ENCODE data around the gene EPHB3. TPM values are rescaled to one million over a fixed set of nuclear protein-coding genes. Genes with fewer than 3 reads are reported as not detected.

Gene EPHB3
- polyA plus RNA-seq, 1 donor from 2014 or later: not detected

- Mint-ChIP-seq H3K27me3 (peaks cover 4% of the 10 kb centered on the region), H3K4me1 (no peaks in the 10 kb centered on the region), H3K9me3 (no peaks in the 10 kb centered on the region), H3K27ac (no peak overlapping the region), H3K4me3 (no peak overlapping the region), H3K36me3 (no peaks in the 10 kb centered on the region)
These were observed 30.2 kb downstream of the EPHB3 start for GRCh38 chr3:184591789-184592188.

- no peaks in the 10 kb centered on the region for H3K4me1 Mint-ChIP-seq
- H3K27ac Mint-ChIP-seq: no peak overlapping the region
- H3K36me3 Mint-ChIP-seq: no peaks in the 10 kb centered on the region
- no peaks in the 10 kb centered on the region for H3K9me3 Mint-ChIP-seq
- H3K27me3 Mint-ChIP-seq: peaks cover 4% of the 10 kb centered on the region
- H3K4me3 Mint-ChIP-seq: no peak overlapping the region
These were observed 31.0 kb downstream of the EPHB3 start for GRCh38 chr3:184592371-184593219.

GRCh38 chr3:184593220-184593927 is 31.8 kb downstream of the EPHB3 start:
- Mint-ChIP-seq H3K27ac (peak overlapping the region in 1 of 3 donors; percentile 54), H3K4me3 (no peak overlapping the region), H3K36me3 (no peaks in the 10 kb centered on the region), H3K4me1 (no peaks in the 10 kb centered on the region), H3K9me3 (no peaks in the 10 kb centered on the region), H3K27me3 (peaks cover 4% of the 10 kb centered on the region)

GRCh38 chr3:184593928-184594303 is 32.3 kb downstream of the EPHB3 start:
- no peaks in the 10 kb centered on the region for H3K36me3 Mint-ChIP-seq
- H3K4me1 Mint-ChIP-seq: no peaks in the 10 kb centered on the region
- peak overlapping the region in 2 of 3 donors; percentile 24 to 54 for H3K27ac Mint-ChIP-seq
- no peak overlapping the region for H3K4me3 Mint-ChIP-seq
- no peaks in the 10 kb centered on the region for H3K9me3 Mint-ChIP-seq
- peaks cover 4% of the 10 kb centered on the region for H3K27me3 Mint-ChIP-seq

GRCh38 chr3:184594371-184595001 is 32.9 kb downstream of the EPHB3 start:
- Mint-ChIP-seq H3K4me1 (no peaks in the 10 kb centered on the region), H3K27ac (no peak overlapping the region), H3K36me3 (no peaks in the 10 kb centered on the region), H3K27me3 (peaks cover 4% of the 10 kb centered on the region), H3K4me3 (no peak overlapping the region), H3K9me3 (no peaks in the 10 kb centered on the region)

GRCh38 chr3:184595726-184596125 is 34.1 kb downstream of the EPHB3 start:
- H3K27ac Mint-ChIP-seq: peak overlapping the region in 1 of 3 donors; percentile 92
- H3K4me3 Mint-ChIP-seq: no peak overlapping the region
- no peaks in the 10 kb centered on the region for H3K4me1 Mint-ChIP-seq
- H3K36me3 Mint-ChIP-seq: no peaks in the 10 kb centered on the region
- H3K9me3 Mint-ChIP-seq: no peaks in the 10 kb centered on the region
- peaks cover 9% of the 10 kb centered on the region for H3K27me3 Mint-ChIP-seq

GRCh38 chr3:184596233-184596632 is 34.6 kb downstream of the EPHB3 start:
- Mint-ChIP-seq H3K4me1 (peaks cover 0 to 1% (median 0%) of the 10 kb centered on the region in 3 donors), H3K4me3 (no peak overlapping the region), H3K9me3 (no peaks in the 10 kb centered on the region), H3K27me3 (peaks cover 14% of the 10 kb centered on the region), H3K36me3 (no peaks in the 10 kb centered on the region), H3K27ac (peak overlapping the region in 1 of 3 donors; percentile 92)

GRCh38 chr3:184596886-184597575 is 35.4 kb downstream of the EPHB3 start:
- Mint-ChIP-seq H3K9me3 (no peaks in the 10 kb centered on the region), H3K4me3 (no peak overlapping the region), H3K27me3 (peaks cover 16% of the 10 kb centered on the region), H3K4me1 (peaks cover 0 to 1% (median 0%) of the 10 kb centered on the region in 3 donors), H3K36me3 (no peaks in the 10 kb centered on the region), H3K27ac (no peak overlapping the region)

GRCh38 chr3:184597829-184598573 is 36.4 kb downstream of the EPHB3 start:
- Mint-ChIP-seq H3K9me3 (no peaks in the 10 kb centered on the region), H3K27me3 (peaks cover 22% of the 10 kb centered on the region), H3K36me3 (no peaks in the 10 kb centered on the region), H3K4me1 (peaks cover 0 to 5% (median 2%) of the 10 kb centered on the region in 3 donors), H3K4me3 (no peak overlapping the region), H3K27ac (no peak overlapping the region)

- H3K4me1 Mint-ChIP-seq: peaks cover 0 to 7% (median 4%) of the 10 kb centered on the region in 3 donors
- no peaks in the 10 kb centered on the region for H3K9me3 Mint-ChIP-seq
- H3K27me3 Mint-ChIP-seq: peaks cover 27% of the 10 kb centered on the region
- no peak overlapping the region for H3K27ac Mint-ChIP-seq
- H3K36me3 Mint-ChIP-seq: no peaks in the 10 kb centered on the region
- H3K4me3 Mint-ChIP-seq: no peak overlapping the region
These were observed 37.0 kb downstream of the EPHB3 start for GRCh38 chr3:184598574-184598927.

- H3K9me3 Mint-ChIP-seq: no peaks in the 10 kb centered on the region
- peaks cover 0 to 10% (median 7%) of the 10 kb centered on the region in 3 donors for H3K4me1 Mint-ChIP-seq
- peaks cover 32% of the 10 kb centered on the region for H3K27me3 Mint-ChIP-seq
These were observed 37.6 kb downstream of the EPHB3 start for GRCh38 chr3:184599143-184599542.

GRCh38 chr3:184600685-184601377 is 39.2 kb downstream of the EPHB3 start:
- Mint-ChIP-seq H3K4me1 (peaks cover 4 to 10% (median 7%) of the 10 kb centered on the region in 3 donors), H3K27me3 (peaks cover 41% of the 10 kb centered on the region), H3K9me3 (no peaks in the 10 kb centered on the region), H3K4me3 (peak overlapping the region in 1 of 4 donors; percentile 47), H3K27ac (peak overlapping the region in 1 of 3 donors; percentile 23), H3K36me3 (peaks cover 6% of the 10 kb centered on the region)

More at GRCh38 chr3:184599143-184599542, 37.6 kb downstream of the EPHB3 start:
- no peak overlapping the region for H3K4me3 Mint-ChIP-seq
- no peak overlapping the region for H3K27ac Mint-ChIP-seq
- no peaks in the 10 kb centered on the region for H3K36me3 Mint-ChIP-seq

- H3K36me3 Mint-ChIP-seq: peaks cover 6% of the 10 kb centered on the region
- H3K4me1 Mint-ChIP-seq: peaks cover 4 to 10% (median 7%) of the 10 kb centered on the region in 3 donors
- peaks cover 49% of the 10 kb centered on the region for H3K27me3 Mint-ChIP-seq
- peak overlapping the region in 2 of 4 donors; percentile 41 to 53 for H3K4me3 Mint-ChIP-seq
- H3K27ac Mint-ChIP-seq: no peak overlapping the region
- no peaks in the 10 kb centered on the region for H3K9me3 Mint-ChIP-seq
These were observed 40.2 kb downstream of the EPHB3 start for GRCh38 chr3:184601576-184602371.
